HG02840 (cell line): Measurements from ENCODE around the gene TBC1D1.

Source experiments
- ATAC-seq: cut with Tn5 transposase; IDR thresholded peaks from one replicate; pipeline ENCODE4 v1.9.1; 2021; ENCODE audit warnings: mild to moderate bottlenecking, moderate library complexity, moderate number of reproducible peaks; ENCODE audit not compliant: unreplicated experiment, low FRiP score

The TBC1D1 gene

DNA sequence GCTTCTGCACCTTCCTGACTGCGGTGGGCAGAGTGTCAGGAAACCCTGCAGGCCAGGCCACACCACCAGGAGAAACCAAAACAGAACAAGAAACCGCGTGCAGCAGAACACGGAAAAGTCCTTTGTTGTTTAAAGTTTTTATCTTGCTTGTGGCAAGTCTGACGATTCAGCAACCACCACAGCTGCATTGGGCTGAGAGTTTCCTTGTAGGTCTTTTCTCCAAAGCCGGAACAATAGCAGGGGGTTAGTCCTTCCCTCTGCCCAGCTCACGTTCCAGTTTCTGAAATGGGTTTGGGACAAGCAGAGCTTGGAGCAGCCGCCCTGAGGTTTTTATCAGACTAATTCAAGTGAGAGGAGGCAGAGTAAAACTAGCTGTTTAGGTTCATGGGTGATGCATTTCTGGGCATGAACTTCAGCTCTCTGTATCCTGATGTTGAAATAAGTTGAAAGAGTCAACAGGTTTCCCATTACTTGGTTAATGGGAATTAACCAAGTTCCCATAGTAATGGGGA lies 286.2 kb downstream of the TBC1D1 start:
- ATAC-seq, result no peak

DNA sequence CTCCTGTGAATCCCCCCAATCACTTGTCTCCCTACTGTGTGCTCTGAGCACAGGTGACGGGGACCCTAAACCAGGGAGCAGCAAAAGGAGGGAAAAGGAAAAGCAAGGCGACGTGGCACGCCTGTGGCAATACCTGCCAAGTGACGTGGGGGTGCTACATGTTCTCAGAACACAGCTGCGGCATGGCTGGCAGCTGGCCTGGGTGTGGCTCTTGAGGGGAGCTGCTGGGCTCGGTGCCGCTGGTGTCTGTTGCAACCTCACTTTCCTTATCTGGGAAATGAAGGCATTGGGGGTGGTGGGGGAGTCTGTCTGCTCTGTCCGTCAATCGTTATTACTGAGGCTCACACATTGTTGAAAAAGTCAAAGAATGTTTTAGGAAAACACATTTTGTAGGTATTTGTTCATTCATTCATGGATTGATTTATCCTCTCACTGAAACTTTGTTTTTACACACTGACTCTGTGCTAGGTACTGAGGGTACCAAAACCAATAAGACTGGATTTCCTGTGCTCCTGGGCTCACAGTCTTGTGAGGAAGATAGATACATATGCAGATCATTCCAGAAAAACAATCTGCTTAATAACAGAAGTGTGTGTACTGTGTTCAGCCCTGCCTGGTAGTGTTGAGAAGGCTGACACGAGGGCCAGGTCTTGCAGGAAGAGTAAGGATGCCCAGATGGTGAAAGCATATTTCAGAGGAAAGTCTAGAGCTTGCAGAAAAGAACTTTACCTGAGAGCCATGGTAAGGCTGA lies 286.9 kb downstream of the TBC1D1 start:
- ATAC-seq, result no peak

DNA sequence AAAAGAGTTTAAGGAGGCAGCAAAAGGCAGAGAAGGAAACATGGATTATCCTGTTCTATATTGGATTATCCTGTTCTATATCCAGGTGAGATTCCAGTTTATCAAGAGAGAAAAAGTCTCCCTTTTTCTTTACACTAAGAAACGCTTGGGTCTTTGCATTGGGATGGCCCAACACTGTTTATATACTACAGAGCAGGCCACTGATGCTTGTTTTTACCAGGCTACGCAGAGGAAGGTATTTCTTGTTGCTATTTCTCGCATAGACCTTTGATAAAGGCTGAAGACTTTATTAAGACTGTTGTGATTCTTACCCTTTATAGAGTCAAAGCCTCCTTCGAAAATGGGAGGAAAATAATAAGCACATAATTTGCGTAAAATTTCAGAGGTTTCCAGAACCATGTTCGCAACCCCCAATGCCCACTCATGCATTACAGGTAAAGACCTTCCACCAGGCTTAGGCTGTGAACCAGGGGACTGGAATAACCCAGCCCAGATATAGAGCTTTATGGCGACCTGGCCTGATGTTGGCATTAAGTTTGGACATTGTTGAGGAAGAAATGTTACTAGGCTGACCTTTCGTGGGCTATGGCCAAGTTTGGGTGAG lies 287.6 kb downstream of the TBC1D1 start:
- ATAC-seq, result no peak

DNA sequence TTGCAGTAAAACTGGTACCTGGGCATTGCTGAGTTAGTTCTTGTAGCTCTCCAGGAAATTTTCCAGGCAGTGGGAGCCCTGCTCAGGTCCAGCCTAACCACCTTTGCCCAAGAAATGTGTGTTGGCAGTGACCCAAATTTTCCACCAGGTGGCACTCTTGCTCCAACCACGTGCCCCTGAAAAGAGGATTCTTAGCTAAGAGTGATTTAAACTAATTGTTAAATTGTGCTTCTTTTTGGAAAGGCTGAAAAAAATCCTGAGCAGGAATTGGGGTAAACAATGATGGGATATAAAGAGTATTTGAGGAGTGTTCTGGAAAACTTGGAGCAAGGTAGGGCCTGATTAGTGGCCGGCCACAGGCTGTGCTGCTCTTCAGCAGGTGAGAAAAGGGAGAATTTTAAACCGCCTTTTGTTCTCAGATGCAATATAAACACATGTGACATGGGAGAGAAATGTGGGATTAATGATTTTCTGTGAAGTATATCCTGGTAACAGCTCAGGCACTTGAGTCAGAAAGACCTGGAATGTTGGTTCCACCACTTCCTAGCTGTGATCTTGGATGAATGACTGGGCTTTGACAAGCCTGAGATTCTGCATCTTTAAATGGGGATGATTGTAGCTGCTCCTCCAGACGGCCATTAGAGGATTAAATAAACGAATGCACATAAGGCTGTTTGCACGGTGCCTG lies 288.9 kb downstream of the TBC1D1 start:
- ATAC-seq, result no peak

- ATAC-seq, result no peak
Observed at GRCh38 chr4:38180456-38180855, 289.6 kb downstream of the TBC1D1 start.

DNA sequence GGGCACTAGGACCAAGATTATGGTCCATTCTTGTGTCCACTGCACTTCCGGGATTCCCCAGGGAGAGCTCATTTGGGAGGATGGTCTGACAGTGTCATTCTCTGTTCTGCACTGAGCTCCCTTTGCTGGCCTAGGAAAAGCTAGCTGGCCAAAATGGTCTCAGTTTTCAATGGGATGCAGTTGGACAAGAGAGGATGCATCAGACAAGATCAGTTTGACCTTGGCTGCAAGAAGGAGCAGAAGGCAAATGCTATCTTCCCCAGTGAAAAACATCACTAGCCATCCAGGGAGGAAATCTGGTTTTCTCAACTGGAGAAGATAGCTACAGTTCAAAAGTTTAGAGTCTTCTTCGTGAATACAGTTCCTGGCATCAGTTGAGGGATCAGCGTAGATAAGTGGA lies 290.4 kb downstream of the TBC1D1 start:
- no peak for ATAC-seq

- no peak for ATAC-seq
Observed at GRCh38 chr4:38182334-38182998, 291.6 kb downstream of the TBC1D1 start.

DNA sequence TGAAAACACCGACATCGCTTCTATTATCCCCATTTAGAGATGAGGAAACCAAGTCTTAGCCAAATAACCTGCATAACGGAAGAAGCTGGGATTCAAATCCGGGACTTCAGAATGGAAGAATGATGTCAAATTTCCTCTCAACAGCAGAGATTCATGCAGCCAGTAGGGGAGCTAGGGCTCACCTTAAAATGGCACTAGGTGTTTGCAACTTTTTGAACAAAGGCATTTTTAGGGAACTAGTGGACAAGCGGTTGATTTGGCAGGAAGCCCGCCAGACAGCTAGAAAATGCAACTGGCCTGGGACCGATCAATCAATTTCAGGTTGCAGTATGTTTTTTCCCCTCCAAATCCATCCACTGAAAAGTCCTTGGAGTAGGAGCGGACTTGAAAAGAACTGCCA lies 293.5 kb downstream of the TBC1D1 start:
- no peak for ATAC-seq

DNA sequence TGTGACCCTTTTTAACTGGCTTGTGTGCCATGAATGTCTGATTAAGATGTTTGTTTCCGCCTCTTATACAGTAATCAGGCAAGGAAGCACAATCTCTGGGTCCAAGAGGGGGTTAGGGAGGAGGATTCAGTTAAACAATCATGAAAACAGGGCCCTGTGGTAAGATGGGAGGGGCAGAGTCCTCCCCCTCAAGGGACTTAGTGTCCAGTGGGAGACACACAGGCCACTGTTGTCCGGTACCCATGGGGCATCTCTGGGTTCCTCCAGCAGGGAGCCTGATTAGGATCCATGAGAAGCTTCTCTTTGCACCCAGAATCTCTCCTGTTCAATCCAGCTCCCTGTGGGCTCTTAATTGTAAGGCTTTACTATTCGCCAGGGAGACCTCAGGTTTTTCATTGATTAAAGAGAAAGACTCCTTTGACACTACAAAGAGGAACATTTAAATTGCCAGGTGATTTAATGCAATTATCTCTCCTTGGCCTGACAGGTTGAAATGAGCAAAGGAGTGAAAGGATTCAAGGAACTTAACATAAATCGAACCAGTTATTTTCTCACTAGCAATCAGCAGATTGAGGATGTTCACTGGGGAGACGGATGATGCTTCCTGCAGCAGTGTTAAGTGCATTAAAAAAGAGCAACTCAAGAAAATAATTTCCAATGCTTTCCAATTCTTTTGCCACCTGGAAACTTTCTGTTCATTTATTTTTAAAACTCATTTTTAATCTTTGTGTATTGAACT lies 294.7 kb downstream of the TBC1D1 start:
- no peak for ATAC-seq

DNA sequence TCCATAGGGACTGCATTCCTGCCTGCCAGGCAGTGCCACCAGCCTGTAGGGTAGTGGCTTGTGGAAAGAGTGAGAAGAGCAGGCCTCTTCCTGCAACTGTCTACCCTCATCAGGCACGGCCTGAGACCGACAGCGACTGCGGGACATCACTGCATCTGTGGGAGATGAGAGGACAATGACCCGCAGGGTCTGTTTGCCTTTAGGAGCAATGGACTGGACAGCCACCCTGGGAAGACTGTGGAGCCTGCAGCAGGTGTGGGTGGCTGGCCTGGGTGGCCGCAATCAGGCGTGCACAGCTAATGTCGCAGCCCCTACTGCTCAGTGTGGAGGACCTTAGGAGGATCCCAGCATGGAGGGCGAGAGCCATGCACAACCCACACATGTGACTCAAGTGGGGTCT lies 297.3 kb downstream of the TBC1D1 start:
- ATAC-seq, result no peak

- no peak for ATAC-seq
Observed at GRCh38 chr4:38188631-38189101, 297.8 kb downstream of the TBC1D1 start.
